ENCODE data around the gene KDM2A.
"Not testable (repeated sequence)": the region's sequence is repeated elsewhere in the genome, so short reads cannot be mapped to it uniquely, and the experiment has no call there.

The KDM2A gene

DNA sequence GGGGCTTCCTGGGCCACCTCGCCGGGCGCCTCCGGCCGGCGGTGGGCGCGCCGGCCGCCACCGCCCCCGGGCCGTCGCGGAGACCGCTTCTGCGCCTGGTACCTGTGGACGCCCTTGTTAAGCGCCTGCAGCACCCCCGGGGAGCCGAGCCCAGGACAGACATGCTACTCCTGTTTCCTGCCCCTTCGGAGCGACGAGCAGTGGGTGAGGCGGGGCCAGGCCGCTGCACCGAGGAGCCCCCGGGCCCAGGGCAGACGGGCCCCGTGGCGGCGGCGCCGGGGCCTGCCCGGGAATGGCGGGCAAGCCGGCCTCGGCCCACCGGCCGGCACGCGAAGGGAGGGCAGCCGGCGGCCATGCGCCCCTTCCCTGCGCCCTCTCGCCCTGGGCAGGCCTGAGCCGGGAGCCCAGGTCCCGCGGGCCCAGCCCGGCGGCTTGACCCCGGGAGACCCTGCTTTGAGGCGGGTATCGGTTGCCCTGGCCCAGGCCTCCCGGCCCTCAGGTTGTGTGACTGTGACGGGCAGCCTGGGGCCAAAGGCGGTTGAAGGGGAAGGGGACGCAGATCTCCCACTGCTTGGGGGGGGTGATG is 789 bp upstream of the KDM2A start:
- peak; percentile 41 for DNase-seq

DNA sequence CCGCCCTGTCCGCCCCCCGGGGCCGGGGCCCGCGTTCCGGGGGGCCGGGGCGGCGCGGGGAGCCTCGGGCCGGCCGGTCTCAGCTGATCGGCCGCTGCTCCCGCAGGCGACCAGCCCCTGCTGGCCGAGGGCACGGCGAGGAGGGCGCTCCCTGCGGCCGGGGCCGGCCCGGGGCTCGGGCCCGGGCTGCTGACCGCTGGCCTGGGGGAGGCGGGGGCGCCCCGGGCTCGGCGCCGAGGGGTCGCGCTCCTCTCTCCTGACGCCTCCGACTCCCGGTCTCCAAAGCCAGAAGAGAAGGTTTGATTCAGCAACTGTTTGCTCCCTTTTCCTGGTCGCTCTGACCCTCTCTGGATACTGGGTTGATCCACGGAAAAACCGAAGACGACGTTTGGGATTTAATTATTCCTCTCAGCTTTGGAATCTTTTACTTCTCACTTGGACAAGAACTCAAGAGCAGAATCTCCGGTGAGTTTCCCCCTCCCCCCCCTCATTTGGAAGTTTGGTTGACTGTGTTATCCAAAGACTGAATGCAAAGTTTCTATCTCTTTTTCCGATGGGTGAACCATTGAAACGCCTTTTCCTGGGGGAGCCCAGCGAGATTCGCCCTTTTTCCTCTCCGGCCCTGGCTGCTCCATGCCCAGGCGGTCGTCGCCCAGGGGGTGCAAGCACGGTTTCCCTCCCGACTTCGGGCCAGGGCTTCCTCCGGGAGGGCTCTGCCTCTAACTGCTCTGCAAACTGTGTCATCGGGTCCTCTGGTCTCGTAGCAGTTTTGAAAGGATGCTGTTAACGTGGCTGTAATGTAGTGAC is 725 bp downstream of the KDM2A start:
- DNase-seq, result no peak

DNA sequence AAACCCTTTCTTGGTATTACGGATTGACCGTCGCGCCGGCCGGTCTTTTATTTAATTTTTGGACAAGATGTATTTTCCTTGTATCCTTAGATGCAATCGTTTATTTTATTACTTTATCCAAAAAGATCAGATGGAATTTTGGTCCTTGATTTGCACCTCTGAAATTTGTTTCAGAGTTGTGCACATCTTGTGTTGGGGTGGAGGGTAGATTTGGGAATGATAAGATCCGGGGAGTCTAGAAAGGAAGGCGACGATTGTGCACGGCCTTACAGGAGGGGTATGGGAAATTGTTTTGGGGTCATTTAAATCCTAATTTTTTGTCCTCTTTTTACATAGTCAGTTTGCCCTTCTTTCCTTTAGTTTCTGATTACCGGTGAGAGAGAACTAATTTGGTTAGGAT is 1.4 kb downstream of the KDM2A start:
- no peak for DNase-seq

- no peak for DNase-seq
These were observed 2.0 kb downstream of the KDM2A start for GRCh38 chr11:67120881-67121710.

- DNase-seq, result not testable (repeated sequence)
These were observed 4.7 kb downstream of the KDM2A start for GRCh38 chr11:67123801-67124200.

DNA sequence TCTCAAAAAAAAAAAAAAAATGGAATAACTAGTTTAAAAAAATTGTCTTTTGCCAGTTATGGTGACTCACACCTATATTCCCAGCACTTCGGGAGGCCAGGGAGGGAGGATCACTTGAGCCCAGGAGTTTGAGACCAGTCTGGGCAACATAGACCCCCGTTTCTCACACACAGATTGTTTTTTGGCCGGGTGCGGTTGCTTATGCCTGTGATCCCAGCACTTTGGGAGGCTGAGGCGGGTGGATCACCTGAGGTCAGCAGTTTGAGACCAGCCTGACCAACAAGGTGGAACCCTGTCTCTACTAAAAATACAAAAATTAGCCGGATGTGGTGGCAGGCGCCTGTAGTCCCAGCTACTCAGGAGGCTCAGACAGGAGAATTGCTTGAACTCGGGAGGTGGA is 7.2 kb downstream of the KDM2A start:
- not testable (repeated sequence) for DNase-seq

- DNase-seq, result no peak
These were observed 7.9 kb downstream of the KDM2A start for GRCh38 chr11:67126986-67127385.

DNA sequence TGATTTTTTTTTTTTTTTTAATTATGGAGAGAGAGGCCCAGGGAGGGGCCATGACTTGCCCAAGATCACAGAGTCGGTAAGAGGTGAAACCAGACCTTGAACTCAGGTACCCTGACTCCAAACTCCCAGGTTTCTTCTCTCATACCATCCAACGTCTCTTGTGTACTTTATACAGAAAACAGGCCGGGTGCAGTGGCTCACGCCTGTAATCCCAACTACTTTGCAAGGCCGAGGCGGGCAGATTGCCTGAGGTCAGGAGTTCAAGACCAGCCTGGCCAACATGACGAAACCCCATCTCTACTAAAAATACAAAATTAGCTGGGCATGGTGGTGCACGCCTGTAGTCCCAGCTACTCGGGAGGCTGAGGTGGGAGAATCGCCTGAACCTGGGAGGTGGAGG is 11.8 kb downstream of the KDM2A start:
- DNase-seq, result not testable (repeated sequence)

GRCh38 chr11:67136156-67136555 is 17.1 kb downstream of the KDM2A start:
- DNase-seq, result no peak

- no peak for DNase-seq
These were observed 19.9 kb downstream of the KDM2A start for GRCh38 chr11:67138922-67139321.

DNA sequence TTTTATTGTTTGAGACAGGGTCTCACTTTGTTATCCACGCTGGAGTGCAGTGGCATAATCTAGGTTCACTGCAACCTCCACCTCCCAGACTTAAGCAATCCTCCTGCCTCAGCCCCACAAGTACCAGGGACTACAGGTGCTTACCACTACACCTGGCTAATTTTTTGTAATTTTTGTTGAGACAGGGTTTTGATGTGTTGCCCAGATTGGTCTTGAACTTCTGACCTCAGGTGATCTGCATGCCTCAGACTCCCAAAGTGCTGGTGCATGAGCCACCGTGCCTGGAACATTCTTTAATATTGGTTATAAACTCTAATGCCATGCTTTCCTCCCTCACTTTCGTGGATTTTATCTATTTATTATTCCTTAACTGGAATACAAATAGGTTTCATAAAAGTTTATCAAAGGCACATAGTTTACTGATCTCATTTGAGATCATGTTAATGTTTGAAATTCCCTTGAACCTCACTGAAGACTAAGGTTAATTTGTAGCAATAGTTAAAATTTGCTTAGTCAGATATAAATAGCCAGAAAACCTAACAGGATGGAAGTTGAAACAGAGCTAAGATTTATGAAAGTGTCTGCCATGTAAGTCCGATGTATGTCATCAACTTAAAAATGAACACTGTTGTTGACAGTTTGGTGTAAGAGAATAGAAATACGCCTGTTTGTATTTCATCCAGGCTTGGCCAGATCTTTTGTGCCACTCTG is 27.6 kb downstream of the KDM2A start:
- DNase-seq, result no peak

- DNase-seq, result no peak
These were observed 34.9 kb downstream of the KDM2A start for GRCh38 chr11:67153971-67154370.

GRCh38 chr11:67154726-67155125 is 35.7 kb downstream of the KDM2A start:
- DNase-seq, result no peak

- DNase-seq, result no peak
These were observed 38.6 kb downstream of the KDM2A start for GRCh38 chr11:67157691-67158090.

DNA sequence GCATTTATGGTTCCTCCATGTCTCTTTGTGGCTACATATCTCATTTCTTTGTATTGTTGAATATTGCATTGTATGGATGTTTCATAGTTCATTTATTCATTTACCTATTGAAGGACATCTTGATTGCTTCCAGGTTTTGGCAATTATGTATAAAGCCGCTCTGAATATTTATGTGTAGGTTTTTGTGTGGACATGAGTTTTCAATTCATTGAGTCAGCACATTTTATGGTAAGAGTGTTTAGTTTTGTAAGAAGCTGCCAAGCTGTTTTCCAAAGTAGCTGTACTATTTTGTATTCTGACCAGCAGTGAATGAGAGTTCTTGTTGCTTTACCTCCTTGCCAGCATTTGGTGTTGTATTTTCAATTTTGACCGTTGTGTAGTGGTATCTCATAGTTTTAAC is 39.2 kb downstream of the KDM2A start:
- DNase-seq, result no peak

- no peak for DNase-seq
These were observed 41.0 kb downstream of the KDM2A start for GRCh38 chr11:67160045-67160444.

DNA sequence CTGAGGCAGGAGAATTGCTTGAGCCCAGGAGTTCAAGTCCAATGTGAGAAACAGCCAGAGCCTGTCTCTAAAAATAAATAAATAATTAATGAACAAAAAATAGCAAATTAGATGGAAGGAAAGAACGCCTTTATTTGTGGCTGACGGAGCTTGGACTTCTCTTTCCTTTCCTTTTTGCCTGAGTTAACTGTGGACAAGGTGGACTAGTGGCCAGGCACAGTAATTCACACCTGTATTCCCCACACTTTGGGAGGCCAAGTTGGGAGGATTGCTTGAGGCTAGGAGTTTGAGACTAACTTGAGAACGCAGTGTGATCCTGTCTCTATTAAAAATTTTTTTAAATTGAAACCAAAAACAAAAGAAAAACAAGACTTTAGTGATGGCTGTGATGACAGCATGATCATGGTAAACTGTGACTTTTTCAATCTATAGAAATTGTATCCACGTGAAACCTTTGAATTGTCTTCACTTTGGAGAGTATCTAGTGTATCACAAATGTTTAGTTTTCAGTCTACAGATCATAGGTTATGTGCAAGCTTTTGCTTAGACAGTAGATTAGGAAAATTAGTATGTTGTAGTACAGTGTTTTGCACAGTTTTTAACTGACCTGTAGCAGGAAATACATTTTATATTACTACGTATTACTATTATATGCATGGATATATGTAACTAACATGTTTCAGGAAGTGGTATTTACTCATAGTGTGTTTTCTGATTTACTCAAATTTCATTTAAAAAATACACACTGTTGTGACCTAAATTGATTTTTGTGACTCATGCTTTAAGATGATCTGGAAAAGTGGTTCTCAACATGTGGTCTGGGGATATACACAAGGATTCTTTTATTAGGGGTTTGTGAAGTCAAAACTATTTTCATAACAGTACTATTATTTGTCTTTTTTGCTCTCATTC is 42.1 kb downstream of the KDM2A start:
- DNase-seq, result no peak

GRCh38 chr11:67163006-67163405 is 43.9 kb downstream of the KDM2A start:
- DNase-seq, result no peak

- no peak for DNase-seq
These were observed 46.6 kb downstream of the KDM2A start for GRCh38 chr11:67165623-67166022.

DNA sequence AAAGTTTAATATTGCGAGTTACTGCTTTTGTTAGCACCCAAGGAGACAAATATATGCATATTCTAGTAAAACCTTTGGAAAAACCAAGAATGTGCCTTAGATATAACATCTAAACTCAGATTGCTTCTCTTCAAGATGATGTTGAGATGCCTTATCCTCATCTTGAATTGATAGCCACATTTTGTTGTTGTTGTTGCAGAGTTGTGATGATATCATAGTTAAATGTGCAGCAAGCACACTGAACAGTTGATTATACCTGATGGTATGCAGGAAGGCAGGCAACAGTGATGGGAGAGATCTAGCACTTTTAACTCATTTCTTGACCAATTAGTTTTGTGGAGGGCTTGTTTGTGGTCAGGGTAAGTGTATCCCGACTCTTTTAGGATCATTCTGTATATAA is 48.0 kb downstream of the KDM2A start:
- no peak for DNase-seq

- no peak for DNase-seq
These were observed 48.7 kb downstream of the KDM2A start for GRCh38 chr11:67167719-67168118.

DNA sequence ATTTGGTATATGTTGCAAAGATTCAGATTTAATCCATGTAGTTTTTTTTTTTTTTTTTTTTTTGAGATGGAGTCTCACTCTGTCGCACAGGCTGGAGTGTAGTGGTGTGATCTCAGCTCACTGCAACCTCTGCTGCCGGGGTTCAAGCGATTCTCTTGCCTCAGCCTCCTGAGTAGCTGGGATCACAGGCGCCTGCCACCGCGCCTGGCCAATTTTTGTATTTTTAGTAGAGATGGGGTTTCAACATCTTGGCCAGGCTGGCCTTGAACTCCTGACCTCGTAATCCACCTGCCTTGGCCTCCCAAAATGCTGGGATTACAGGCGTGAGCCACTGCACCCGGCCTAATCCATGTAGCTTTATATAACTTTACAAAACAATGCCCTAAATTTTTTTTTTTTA is 49.8 kb downstream of the KDM2A start:
- not testable (repeated sequence) for DNase-seq
